Neural cell (in vitro differentiated cells): ENCODE data around the gene SIRT1. TPM values are rescaled to one million over a fixed set of nuclear protein-coding genes. Genes with fewer than 3 reads are reported as not detected.
A peak's percentile ranks its signal among the peaks of the same experiment; 100 is the strongest.

ENCODE experiments used
- H2AFZ ChIP-seq: fragments of 200-600, 300-800 bp; sonication (generic), shearing (Covaris generic); 2 replicates; pipeline ENCODE4 v1.6.0; 2014; ENCODE audit warnings: low read depth, mild to moderate bottlenecking, antibody characterized with exemption, low read length, moderate library complexity
- H3F3A ChIP-seq: fragments of 200-600 bp; shearing (Covaris generic); 2 replicates; pipeline ENCODE4 v1.6.1; 2016; ENCODE audit warnings: mild to moderate bottlenecking, moderate library complexity, mixed read lengths, antibody characterized with exemption, low read length; ENCODE audit not compliant: insufficient read depth, poor library complexity, severe bottlenecking
- H3K27ac ChIP-seq: fragments of 200-600, 300-800 bp; sonication (generic), shearing (Covaris generic); 2 replicates; pipeline ENCODE4 v1.5.1; 2014; ENCODE audit warnings: mild to moderate bottlenecking, low read length, moderate library complexity
- H3K27me3 ChIP-seq: fragments of 300-800, 200-600 bp; sonication (generic), shearing (Covaris generic); 2 replicates; pipeline ENCODE4 v1.6.0; 2014; ENCODE audit warnings: mild to moderate bottlenecking, low read depth, low read length, moderate library complexity; ENCODE audit not compliant: insufficient read depth
- H3K36me3 ChIP-seq: fragments of 300-800, 200-600 bp; sonication (generic), shearing (Covaris generic); 2 replicates; pipeline ENCODE4 v1.5.1; 2014; ENCODE audit warnings: mild to moderate bottlenecking, antibody characterized with exemption, low read length, moderate library complexity; ENCODE audit not compliant: insufficient read depth
- H3K4me2 ChIP-seq: fragments of 300-800, 200-600 bp; sonication (generic), shearing (Covaris generic); 2 replicates; pipeline ENCODE4 v1.6.0; 2014; ENCODE audit warnings: mild to moderate bottlenecking, low read length
- H3K4me3 ChIP-seq: fragments of 300-800, 200-600 bp; sonication (generic), shearing (Covaris generic); 2 replicates; pipeline ENCODE4 v1.5.1; 2014; ENCODE audit warnings: mild to moderate bottlenecking, low read length, moderate library complexity
- H3K79me2 ChIP-seq: fragments of 200-600 bp; shearing (Covaris generic); replicated peaks from 2 replicates; pipeline ENCODE4 v1.6.0; 2014; ENCODE audit warnings: mild to moderate bottlenecking, low read length, moderate library complexity; ENCODE audit not compliant: insufficient read depth
- H3K9ac ChIP-seq: fragments of 300-800, 200-600 bp; sonication (generic), shearing (Covaris generic); 2 replicates; pipeline ENCODE4 v1.6.1; 2016; ENCODE audit warnings: mild to moderate bottlenecking, low read length, mixed read lengths
- H3K9me2 ChIP-seq: fragments of 200-600 bp; shearing (Covaris generic); 2 replicates; pipeline ENCODE4 v1.6.1; 2016; ENCODE audit warnings: mild to moderate bottlenecking, low read length, mixed read lengths; ENCODE audit not compliant: insufficient read depth
- H3K9me3 ChIP-seq: fragments of 200-600, 300-800 bp; sonication (generic), shearing (Covaris generic); 2 replicates; pipeline ENCODE4 v1.6.1; 2016; ENCODE audit warnings: mild to moderate bottlenecking, mixed run types, low read length, moderate library complexity, mixed read lengths
- H4K20me1 ChIP-seq: fragments of 200-600 bp; shearing (Covaris generic); 2 replicates; pipeline ENCODE4 v1.6.1; 2016; ENCODE audit warnings: mild to moderate bottlenecking, mixed run types; ENCODE audit not compliant: insufficient read depth
- CTCF ChIP-seq: fragments of 450-650 bp; IDR thresholded peaks from 2 replicates; pipeline ENCODE4 v1.5.1; 2014; ENCODE audit warnings: antibody characterized with exemption, mild to moderate bottlenecking, moderate library complexity; ENCODE audit not compliant: poor library complexity, severe bottlenecking
- EP300 ChIP-seq: fragments of 450-650 bp; conservative IDR thresholded peaks from 2 replicates; pipeline ENCODE4 v1.6.1; 2014; ENCODE audit warnings: antibody characterized with exemption, mild to moderate bottlenecking, moderate library complexity; ENCODE audit not compliant: poor library complexity, severe bottlenecking
- EZH2 ChIP-seq: fragments of 200-600, 300-800 bp; shearing (Covaris generic), sonication (generic); IDR thresholded peaks from 2 replicates; pipeline ENCODE4 v1.6.1; 2014; ENCODE audit warnings: antibody characterized with exemption, low read length, borderline replicate concordance, mild to moderate bottlenecking; ENCODE audit not compliant: insufficient read depth, poor library complexity, severe bottlenecking
- MXI1 ChIP-seq: fragments of 450-650 bp; conservative IDR thresholded peaks from 2 replicates; pipeline ENCODE4 v1.6.1; 2014; ENCODE audit warnings: antibody characterized with exemption, mild to moderate bottlenecking; ENCODE audit not compliant: poor library complexity, severe bottlenecking
- POLR2AphosphoS5 ChIP-seq: IDR thresholded peaks from 2 replicates; pipeline ENCODE4 v1.6.1; 2012
- RAD21 ChIP-seq: fragments of 450-650 bp; conservative IDR thresholded peaks from 2 replicates; pipeline ENCODE4 v1.6.1; 2014; ENCODE audit warnings: antibody characterized with exemption, mild to moderate bottlenecking, moderate library complexity
- REST ChIP-seq: IDR thresholded peaks from 2 replicates; pipeline ENCODE4 v1.6.1; 2012; ENCODE audit warnings: borderline replicate concordance
- SMC3 ChIP-seq: fragments of 450-650 bp; conservative IDR thresholded peaks from 2 replicates; pipeline ENCODE4 v1.6.1; 2014; ENCODE audit warnings: antibody characterized with exemption, mild to moderate bottlenecking, moderate library complexity; ENCODE audit not compliant: poor library complexity
- TAF1 ChIP-seq: IDR thresholded peaks from 2 replicates; pipeline ENCODE4 v1.6.1; 2012; ENCODE audit warnings: low read depth
- polyA plus RNA-seq: library from polyadenylated mRNA; depleted of rRNA; stranded (reverse); fragments of >200 nt; gene quantifications from 2 replicates; pipeline ENCODE4 v1.2.3, GENCODE V29; 2014

SIRT1 gene
- polyA plus RNA-seq, 1 donor from 2014 or later = 38.6 TPM

- TF ChIP-seq MXI1 (no peak), SMC3 (no peak)
Measured at GRCh38 chr10:67883710-67884312, 645 bp upstream of the SIRT1 start (continued).

- H3K27me3 ChIP-seq = no peaks in the 10 kb centered on the region
- no peaks in the 10 kb centered on the region for H3K36me3 ChIP-seq
- no peak overlapping the region for H2AFZ ChIP-seq
- peak overlapping the region; percentile 77 for H3K27ac ChIP-seq
- no peaks in the 10 kb centered on the region for H3F3A ChIP-seq
- peak overlapping the region; percentile 77 for H3K4me2 ChIP-seq
- no peaks in the 10 kb centered on the region for H3K9me2 ChIP-seq
- peak overlapping the region; percentile 84 for H3K9ac ChIP-seq
- H3K9me3 ChIP-seq = no peaks in the 10 kb centered on the region
- TF ChIP-seq POLR2AphosphoS5 (peak; percentile 25), MXI1 (peak; percentile 13), REST (no peak), CTCF (peak; percentile 50), EZH2 (no peak), EP300 (peak; percentile 62), TAF1 (peak; percentile 54), RAD21 (no peak), SMC3 (peak; percentile 26)
- H3K79me2 ChIP-seq = peaks cover 31% of the 10 kb centered on the region
- peak overlapping the region; percentile 82 for H3K4me3 ChIP-seq
- no peaks in the 10 kb centered on the region for H4K20me1 ChIP-seq
Measured at GRCh38 chr10:67884842-67885670, 600 bp downstream of the SIRT1 start.

GRCh38 chr10:67893637-67894036, 9.2 kb downstream of the SIRT1 start:
- H3K9ac ChIP-seq = no peak overlapping the region
- H3K4me2 ChIP-seq = no peak overlapping the region
- H3K9me3 ChIP-seq = no peaks in the 10 kb centered on the region
- H3K79me2 ChIP-seq = peaks cover 31% of the 10 kb centered on the region
- no peak overlapping the region for H2AFZ ChIP-seq
- H3F3A ChIP-seq = no peaks in the 10 kb centered on the region
- H3K4me3 ChIP-seq = no peak overlapping the region
- H3K27me3 ChIP-seq = no peaks in the 10 kb centered on the region
- no peaks in the 10 kb centered on the region for H4K20me1 ChIP-seq
- no peak overlapping the region for H3K27ac ChIP-seq
- TF ChIP-seq REST (no peak), SMC3 (no peak), TAF1 (no peak), POLR2AphosphoS5 (no peak), EZH2 (no peak), CTCF (no peak), EP300 (no peak), MXI1 (no peak), RAD21 (no peak)
- no peaks in the 10 kb centered on the region for H3K9me2 ChIP-seq
- no peaks in the 10 kb centered on the region for H3K36me3 ChIP-seq
